GM19023 (cell line): Measurements from ENCODE around the gene ABHD17B.
"Not testable (repeated sequence)": the region's sequence is repeated elsewhere in the genome, so short reads cannot be mapped to it uniquely, and the experiment has no call there.

Experiments
- ATAC-seq: cut with Tn5 transposase; IDR thresholded peaks from one replicate; pipeline ENCODE4 v1.9.1; 2021; ENCODE audit warnings: mild to moderate bottlenecking, moderate library complexity; ENCODE audit not compliant: unreplicated experiment

ABHD17B gene

DNA sequence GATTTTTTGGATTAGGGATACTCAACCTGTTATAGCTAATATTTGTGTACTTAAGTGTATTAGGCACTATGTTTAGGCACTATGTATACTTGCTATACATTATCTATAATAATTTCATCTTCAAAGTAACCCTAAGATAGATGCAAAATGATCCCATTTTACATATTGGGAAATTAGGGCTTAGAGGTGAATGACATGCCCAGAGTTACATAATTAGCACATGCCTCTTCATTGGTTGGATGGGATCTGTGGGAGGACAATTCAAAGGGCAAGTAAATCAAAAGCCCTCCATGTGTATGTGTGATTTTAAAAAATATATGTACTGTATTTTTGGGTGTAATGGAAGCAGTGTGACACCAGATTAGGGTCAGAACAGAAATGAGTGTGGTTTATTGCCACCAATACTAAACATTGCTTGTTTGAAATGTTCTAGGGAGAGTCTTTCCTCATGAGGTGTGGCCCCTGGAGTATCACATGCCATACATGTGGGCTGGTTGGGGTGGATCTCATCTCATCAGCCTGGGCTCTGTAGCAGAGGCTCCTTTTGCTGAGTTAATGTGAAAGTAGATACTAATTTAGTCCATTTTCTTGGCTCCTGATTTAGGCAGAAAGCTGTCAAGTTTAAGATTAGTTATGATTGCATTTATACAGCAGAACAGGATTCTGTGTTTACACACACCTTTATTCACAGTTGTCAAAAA, 6.0 kb upstream of the ABHD17B start:
- peak; percentile 71 for ATAC-seq

DNA sequence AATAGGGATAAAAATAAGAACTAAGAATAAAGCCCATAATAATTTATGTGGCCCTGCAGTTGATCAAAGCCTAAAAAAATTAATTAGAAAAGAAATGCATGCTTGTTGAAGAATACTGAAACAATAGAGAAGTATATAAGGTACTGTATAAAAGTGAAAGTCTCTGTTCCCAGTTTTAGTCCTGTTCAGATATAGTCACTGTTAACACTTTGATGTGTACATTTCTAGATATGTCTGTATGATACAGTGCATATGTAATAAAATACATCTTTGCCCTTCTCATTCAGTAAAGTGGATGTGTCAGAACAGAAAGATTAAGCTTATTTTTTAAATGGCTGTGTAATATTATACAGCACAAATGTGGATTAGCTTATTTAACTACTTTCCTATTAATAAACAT, 4.5 kb upstream of the ABHD17B start:
- ATAC-seq, result no peak

DNA sequence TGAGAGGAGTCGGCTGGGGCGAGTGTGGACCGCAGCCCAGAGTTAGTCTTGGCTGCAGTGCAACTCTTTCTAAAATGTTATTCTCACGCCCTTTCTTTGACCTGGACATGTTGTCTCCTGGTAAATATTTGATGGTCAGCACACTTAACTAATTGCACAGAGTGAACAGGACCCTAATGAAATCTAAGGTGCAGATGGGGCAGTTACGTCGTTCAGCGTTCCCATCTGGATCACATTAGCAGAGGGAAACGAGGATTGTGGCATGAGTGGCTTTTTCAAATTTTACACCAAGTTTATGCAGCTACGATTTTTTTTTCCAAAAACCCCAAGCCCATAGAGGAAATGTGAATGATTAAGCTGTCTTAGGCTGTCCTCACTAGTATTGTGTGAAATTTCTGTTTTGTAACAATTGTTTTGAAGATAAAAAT, 929 bp upstream of the ABHD17B start:
- no peak for ATAC-seq

DNA sequence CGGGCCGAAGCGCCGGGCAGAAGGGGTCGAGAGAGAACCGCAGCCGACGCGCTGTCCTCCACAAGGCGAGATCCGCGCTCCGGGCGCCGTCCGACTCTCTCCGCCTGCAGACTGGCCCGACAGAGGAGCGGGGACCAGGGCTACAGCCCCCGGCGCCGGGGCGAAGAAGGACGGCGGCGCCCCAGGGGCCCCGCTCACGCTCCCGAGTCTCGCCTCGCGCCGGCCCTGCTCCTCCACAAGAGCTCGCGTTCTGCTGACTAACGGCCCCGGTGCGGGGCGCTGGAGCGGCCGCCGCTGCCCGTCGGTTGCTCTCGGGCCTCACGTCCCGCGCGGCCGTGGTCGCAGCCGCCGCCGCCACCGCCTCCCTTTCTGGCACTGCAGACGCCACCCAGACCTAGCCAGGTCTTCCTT, 338 bp downstream of the ABHD17B start:
- ATAC-seq, result peak; percentile 22

DNA sequence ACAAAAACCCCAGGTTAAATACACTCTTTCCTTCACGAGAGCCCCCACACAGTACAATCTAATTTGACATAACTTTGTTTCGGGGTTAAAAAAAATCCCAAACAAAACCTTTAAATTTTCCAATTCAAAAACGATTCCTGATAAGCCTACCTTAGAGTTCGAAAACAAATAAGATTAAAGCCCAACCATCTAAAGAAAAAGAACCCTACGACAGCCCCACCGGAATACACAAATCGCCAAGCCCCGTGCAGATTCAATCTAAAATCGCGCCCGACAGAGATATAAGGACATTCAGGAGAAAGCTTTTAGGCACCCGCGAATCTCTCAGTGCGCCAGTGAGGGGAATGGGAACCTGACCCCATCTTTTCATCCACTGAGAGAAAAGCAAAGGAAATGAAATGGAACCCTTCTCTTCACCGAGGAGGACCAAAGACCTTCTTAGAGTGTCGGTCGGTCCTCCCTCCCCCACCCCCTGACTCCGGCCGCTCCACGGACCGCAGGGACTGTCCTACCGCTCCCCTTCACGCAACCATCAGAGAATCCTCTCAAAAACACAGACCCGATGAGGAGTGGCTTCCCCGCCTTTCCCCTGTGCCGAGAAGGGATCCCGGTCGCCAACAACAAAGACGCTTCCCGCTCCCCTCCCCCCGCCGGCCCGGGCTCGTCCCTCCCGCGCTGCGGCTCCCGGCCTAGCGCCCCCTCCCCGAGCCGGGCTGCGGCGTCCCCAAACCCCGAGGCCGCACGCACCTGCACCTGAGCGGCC, 925 bp downstream of the ABHD17B start:
- peak; percentile 12 for ATAC-seq

DNA sequence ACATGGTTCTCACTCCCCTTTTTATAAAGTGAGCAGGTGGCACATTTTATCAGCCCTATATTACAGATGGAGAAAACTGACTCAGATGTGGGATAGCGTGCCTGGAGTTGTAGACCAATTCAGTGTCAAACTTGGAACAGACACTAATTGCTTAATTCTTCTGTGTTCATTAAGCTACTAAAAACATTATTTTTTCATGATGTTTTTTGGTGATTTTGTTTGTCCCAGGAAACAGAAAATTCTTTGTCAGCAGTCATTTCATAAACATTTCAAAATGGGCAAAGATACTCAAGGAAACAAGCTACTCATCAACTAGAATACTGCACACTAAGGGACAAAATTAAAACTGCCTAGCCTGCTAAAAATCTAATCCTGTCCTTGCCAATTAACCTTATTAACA, 2.2 kb downstream of the ABHD17B start:
- ATAC-seq, result no peak

DNA sequence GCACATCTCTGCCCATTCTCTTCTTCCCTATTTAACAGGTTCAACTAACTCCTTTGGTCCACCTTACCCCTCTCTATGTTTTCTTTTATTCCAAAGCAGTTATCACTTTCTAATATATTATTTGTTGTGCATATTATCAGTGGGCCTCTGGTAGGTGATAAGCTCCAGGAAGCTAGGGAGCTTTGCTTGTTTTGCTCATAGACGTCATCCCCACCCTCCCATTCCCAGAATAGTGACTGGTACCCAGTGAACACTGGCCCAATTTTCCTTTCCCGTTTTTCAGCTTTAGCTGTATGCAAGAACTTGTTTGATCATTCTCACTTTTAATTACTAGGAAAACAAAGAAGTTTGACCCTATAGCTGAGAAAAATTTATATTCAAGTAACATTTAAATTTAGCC, 6.9 kb downstream of the ABHD17B start:
- ATAC-seq, result no peak

DNA sequence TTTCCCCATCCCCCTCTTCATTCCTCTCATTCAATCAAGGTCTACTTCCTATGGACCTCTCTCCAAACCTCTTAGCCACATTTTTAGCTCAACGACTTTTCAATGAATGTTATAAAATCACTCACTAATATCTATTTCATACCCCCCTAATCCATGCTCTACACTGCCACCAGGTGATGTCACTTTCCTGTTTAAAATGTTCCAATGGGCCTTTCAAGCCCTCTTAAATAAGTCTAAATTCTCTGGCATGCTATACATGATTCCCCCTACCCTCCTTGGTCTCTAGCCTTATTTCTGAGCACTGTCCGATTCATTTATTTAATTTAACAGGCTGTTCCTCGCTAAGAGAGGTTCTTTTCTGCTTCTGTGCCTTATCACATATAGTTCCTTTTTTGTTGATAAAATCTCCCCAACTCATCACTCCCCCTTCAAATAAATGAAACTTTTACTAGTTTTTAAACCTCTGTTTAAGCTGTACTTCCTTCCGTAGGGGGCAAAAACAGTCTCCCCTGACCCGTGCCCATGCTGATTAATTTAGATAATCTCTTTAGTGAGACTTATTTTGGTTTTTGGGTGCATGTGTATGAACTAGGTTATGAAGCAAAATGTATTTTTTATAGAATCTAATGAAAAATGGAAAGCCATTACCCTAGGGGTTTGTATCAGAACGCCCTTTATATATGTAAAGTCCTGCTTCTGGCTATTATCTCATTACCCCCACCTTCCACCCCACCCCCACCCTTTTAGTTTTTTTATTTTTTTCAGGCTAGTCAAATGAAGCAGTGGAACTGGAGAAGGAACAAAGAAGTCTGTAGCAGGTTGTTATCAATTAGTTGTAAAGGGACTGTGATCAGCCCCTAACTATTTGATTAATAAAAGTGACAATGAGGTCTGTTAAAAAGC, 9.0 kb downstream of the ABHD17B start:
- ATAC-seq, result no peak

DNA sequence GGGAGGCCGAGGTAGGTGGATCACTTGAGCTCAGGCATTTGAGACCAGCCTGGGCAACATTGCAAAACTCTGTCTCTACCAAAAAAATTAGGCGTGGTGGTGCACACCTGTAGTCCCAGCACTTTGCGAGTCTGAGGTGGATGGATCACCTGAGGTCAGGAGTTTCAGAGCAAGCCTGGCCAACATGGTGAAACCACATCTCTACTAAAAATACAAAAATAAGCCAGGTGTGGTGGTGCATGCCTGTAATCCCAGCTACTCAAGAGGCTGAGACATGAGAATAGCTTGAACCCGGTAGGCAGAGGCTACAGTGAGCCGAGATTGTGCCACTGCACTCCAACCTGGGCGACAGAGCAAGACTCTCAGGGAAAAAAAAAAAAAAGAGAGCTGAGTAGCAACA, 12.2 kb downstream of the ABHD17B start:
- ATAC-seq, result not testable (repeated sequence)

DNA sequence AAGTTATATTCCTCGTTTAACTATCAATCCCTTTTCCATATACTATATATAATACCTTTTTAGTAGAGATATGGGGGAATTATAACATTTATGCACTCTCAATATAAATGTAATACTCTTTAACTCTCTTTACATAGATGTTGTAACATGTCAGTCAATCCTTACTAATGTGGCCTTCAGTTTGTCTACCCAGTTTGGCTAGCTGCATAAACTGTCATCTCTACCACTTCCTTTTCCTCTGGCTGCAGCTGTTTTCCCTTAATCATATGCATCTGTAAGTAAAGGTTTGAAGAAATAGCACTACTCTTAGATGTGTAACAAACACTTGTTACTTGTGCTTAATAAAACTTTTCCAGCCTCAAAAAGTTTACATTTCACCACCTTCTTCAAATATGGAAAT, 13.4 kb downstream of the ABHD17B start:
- no peak for ATAC-seq

DNA sequence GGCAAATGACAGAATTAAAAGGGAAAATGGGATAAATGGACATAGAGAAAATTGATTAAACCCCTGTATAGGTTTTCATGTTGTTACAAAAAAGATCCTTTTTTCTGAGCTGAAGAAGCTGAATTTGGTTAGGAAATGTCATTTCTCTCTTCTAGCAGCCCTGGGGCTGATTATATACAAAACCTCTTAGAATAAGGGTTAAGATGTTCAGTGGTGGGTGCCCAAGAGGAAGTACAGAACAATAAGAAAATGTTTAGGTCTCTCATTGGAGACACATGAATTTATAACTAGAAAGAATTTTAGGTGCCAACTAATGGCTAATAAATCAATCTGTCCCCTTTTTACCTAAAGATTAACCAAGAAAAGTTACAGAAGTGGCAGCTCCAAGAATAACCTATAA, 14.2 kb downstream of the ABHD17B start:
- no peak for ATAC-seq

DNA sequence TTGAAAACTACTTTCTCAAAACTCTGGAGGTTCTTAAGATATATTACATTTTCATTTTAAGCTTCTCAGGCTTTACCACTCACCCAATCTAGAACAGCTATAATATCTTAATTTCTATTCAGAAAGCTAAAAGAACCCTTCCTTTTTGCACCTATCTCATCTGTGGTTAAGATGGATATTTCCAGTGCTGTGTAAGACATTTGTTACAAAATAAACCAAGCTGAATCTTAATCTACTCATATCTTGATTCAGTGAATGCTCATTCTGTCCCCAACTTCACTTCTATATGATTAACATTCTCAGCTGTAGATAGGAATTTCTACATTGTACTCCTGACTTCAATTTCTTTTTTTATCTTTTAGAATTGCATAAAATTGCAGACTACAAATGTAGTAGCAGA, 15.0 kb downstream of the ABHD17B start:
- ATAC-seq, result no peak

DNA sequence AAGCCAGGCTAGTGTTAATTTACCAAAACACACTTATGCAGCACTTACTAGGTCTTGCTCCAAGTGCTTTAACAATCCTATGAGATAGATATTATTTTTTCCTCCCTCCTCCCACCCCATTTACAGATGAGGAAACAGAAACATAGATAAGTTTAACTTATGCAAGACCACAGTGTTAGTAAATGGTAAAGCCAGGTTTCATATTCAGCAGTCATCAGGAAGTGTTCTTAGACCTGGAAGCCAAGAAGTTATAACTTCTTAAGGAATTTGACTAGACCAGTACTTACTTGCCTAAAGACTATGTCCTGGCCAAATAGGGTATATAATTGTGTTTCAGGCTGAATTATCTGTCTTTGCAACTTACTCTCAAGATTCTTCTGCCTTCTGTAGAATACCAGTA, 15.9 kb downstream of the ABHD17B start:
- no peak for ATAC-seq

DNA sequence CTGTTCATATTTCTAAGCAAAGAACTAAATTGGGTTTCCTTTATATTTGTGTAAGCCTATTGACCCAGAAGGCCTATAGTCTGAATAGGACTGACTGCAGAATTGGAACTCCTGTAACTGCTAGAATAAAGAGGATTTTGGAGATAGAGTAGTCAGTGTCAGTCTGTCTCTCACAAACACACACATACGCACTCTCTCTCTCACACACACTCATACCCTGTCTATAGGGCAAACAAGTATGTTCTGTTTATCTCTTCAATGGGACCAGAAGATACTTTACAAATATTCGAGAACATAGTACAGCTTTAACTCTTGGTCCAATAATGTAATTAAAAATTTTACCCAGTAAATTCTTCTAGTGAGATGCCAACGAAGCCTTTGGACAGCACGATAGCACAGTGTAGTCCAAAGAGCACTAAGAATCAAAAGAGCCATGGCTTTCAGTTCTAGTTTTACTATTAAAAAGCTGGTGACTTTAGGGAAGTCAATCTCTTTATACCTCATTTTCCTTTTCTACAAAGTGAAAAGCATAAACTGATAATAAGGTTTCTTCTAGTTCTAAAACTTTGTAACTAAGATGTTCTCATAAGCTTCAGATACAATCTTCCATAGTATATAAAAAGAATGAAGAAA, 19.3 kb downstream of the ABHD17B start:
- ATAC-seq, result no peak

DNA sequence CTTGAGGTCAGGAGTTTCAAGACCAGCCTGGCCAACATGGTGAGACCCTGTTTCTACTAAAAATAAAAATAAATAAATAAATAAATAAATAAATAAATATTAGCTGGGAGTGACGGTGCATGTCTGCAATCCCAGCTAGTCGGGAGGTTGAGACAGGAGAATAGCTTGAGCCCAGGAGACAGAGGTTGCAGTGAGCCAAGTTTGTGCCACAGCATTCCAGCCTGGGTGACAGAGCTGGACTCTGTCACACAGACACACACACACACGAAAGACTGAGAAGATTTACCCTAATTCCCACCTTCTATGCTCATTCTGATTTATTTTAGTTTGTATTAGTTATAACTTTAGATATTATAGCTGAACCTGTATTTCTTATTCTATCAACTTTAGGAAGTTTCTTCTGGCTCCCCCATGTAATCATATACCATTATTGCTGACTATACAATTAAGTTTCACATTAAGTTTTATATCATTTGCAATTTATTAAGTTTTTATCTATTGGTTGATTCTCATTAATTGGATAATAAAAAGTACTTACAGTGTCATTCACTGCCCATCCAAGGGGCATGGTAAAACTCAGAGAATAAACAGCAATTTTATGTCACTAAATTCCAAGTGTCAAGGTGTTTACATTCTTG, 20.8 kb downstream of the ABHD17B start:
- no peak for ATAC-seq

DNA sequence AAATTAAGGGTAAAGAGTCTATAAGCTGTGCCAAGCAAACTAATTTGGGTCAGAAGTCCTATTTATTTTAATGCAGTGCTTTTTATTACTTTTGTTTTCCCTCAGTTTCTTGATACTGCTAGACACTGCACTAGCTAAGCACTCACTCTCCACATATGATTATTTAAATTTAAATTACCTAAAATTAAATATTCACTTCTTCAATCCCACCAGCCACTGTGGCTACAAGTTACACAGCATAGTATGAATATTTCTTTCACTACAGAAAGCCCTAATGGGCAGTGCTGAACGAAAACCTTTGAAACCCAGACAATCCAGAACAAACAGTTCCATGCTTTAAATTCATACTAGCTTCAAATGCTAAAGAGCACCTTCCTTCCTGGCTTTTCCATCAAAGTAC, 23.6 kb downstream of the ABHD17B start:
- ATAC-seq, result no peak

DNA sequence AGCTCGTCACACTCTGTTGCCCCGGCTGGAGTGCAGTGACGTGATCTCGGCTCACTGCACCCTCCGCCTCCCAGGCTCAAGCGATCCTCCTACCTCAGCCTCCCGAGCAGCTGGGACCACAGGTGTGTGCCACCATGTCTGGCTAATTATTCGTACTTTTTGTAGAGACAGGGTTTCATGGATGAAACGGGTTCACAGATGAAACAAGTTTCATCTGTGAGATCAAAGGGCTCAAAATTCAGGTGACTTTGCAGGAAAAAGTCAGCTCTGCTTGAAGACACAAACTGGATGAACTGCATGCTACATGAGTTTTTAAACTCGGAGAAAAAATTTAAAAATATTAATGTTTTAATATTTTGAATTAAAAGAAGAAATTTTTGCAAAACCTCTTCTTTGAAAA, 24.5 kb downstream of the ABHD17B start:
- ATAC-seq, result no peak

DNA sequence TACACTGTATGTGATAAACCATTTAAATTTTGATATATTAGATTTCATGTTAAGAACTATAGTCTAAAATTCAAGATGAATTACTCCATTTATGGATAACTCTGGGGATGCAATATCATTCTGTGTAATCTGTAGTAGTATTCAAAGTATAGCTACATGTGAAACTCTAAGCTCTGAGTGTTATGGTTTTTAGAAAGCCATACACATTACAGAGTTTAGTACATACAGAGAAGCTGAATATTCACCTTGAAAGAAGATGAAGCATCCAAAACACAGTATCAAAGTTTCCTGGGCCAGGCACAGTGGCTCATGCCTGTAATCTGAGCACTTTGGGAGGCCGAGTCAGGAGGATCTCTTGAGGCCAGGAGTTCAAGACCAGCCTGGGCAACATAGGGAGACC, 25.0 kb downstream of the ABHD17B start:
- ATAC-seq, result no peak

DNA sequence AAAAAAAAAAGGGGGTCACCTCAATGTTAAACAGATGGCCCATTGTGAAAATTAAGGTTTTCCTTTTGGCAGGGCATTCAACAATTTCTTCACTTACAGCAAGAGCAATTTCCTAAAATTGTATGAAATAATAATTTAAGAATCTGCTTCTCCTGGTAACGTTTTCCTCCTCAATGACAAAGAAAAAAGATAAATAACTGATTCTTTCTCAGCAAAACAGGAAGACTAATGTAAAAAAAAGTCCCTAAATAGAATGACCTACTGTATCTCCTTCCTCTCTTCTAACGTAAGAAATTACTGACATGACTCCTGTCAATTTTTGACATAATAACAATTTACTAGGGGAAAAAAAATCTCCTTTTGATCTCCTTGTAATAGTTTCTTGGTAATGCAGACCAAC, 25.5 kb downstream of the ABHD17B start:
- no peak for ATAC-seq

DNA sequence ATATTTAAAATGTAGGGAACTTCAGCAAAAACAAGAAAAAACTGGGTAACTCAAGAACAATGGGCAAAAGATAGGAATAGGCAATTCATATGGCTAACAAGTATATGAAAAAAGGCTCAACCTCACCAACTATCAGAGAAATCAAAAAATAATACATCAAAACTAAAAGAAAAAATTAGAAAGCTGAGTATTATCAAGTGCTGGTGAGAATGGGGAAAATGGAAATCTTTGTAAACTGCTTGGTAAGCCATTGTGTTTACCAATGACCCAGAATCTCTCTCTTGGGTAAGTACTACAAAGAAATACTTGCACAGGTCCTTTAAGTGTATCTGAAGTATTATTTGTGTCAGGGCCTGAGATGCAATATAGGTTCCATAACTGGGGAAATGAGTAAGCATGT, 27.0 kb downstream of the ABHD17B start:
- no peak for ATAC-seq
